ENCODE measurements around the gene KLRC3.
"Not testable (repeated sequence)": the region's sequence is repeated elsewhere in the genome, so short reads cannot be mapped to it uniquely, and the experiment has no call there.

KLRC3 gene

DNA sequence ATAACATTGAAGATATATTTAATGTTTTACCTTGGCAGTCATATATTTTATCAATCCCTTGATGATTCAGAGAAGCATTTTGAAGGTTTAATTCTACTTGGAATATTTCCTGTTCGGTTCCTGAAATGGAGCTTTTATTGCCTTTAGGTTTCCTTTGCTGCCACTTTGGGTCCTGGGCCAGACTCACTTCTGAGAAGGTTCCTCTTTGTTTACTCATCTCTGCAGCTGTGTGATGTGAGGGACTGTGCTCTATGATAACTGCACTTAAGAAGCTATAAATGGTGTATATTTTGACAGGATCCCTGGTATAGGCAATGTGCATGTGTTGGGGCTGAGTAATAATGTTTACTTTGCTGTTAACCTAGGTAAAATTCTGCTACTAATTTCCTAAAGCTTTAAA is at the start of gene KLRC3:
TSS of gene KLRC3 (minus strand) at position 262 of the 400 bp plus-strand sequence. CDS start at position 217, 45 bp downstream.
- not testable (repeated sequence) for DNase-seq (ENCODE audit: low read depth)

DNA sequence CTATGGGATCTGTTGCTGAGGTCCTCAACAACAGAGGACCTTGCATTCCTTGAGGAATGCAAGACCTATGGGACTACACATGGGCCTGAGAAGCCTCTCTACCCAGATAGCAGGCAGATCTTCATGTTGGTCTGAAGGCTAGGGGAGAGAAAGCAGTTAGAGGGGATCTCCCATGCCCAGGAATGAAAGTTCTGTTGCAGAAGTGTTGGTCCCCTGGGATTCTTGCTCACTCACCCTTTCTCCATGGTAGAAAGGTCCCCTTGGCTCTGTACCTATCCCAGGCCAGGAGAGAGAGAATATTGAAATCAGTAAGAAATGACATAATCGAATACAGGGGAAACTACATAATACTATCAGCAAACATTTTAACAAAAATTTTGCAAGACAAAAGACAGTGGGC is 49.3 kb upstream of the KLRC3 start:
- no peak for DNase-seq (ENCODE audit: low read depth)

DNA sequence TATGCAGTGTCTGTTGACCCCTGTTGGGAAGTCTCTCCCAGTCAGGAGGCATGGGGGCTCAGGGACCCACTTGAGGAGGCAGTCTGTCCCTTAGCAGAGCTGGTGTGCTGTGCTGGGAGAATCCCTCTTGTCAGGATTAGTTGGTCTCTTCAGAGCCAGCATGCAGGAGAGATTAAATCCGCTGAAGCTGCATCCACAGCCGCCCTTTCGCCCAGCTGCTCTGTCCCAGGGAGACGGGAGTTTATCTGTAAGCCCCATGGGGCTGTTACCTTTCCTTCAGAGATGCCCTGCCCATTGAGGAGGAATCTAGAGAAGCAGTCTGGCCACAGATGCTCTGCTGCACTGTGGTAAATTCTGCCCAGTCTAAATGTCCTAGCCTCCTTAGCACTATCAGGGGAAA is 45.9 kb upstream of the KLRC3 start:
- DNase-seq (ENCODE audit: low read depth): no peak

DNA sequence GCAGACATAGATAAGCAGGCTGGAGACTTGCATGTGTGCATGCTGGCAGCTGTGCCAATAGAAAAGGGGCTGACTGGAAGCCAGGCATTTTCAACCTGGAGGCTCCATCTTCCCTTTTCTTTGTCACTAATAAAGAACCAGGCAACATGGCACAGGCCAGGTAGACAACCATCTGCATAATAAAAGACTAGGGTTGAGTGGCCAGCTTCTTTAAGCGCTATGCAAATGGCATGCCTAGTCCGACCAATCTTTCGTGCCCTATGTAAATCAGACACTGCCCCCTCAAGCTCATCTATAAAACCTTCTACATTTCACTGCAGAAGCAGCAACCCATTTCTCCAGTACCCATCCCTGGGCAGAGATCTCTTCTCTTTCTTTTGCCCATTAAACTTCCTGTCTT is 37.4 kb upstream of the KLRC3 start:
- no peak for DNase-seq (ENCODE audit: low read depth)

DNA sequence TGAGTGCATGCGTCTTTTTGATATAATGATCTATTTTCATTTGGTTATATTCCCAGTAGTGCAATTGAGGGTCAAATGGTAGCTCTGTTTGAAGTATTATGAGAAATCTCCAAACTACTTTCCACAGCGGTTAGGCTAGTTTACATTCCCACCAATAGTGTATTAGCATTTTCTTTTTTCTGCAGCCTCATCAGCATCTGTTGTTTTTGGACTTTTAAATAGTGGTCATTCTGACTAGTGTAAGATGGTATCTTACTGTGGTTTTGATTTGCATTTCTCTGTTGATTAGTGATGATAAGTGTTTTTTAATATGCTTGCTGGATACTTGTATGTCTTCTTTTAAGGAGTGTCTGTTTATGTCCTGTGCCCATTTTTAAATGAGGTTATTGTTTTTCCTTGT is 36.5 kb upstream of the KLRC3 start:
- DNase-seq (ENCODE audit: low read depth): no peak

DNA sequence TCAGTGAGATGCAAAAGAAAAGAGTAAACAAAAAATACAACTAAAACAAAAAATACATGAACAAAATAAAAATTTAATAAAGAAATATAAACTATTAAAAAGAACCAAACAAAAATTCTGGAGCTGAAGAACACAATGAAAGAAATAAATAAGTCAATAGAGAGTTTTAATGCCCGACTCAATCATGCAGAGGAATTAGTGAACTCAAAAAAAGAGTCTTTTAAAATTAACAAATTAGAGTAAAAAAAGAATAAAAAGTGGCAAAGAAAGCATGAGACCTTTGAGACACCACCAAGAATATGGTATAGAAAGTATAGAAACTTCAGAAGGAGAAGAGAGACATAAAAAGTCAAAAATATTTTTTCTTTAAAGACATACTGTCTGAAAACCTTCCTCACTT is 35.4 kb upstream of the KLRC3 start:
- DNase-seq (ENCODE audit: low read depth): no peak

DNA sequence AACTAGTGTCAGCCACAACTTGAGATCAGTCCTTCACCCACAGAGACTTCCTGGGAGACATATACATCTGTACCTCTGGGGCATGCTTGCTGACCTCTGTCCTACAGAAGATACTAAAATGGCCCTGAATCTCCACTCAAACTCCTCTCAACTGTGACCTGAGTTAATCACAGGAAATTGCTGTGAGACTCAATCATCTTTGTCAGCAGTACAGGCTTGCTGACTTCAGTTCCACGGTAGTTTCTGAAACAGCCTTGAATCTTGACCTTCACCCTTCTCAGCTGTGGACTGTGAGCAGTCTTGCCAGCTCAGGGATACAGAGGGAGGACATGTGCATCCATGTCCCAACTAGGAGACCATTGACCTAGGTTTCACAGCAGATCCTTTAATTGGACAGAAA is 34.1 kb upstream of the KLRC3 start:
- DNase-seq (ENCODE audit: low read depth): no peak

DNA sequence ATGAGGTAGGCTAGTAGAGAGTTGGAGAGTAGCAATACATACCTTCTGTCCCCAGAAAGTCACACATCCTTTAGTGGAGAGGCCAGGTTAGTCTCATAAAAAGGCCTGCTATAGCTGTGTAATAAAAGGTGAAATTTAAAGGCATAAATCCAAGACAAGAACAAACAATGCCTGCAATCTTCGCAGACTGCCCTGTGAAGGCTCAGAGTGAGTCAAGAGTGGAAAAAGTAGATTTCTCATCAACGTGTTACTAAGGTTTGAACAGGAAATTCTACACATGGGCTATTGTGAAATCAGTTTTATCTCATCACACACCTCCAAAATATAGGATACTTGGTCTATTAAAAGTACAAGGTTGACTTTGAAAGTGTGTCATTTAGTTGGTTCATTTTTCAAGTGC is 32.8 kb upstream of the KLRC3 start, which contains the start of gene KLRC1:
TSS of gene KLRC1 (minus strand) at position 222 of the 400 bp plus-strand sequence. CDS start 2,221 bp downstream, outside the sequence.
- DNase-seq (ENCODE audit: low read depth): no peak

DNA sequence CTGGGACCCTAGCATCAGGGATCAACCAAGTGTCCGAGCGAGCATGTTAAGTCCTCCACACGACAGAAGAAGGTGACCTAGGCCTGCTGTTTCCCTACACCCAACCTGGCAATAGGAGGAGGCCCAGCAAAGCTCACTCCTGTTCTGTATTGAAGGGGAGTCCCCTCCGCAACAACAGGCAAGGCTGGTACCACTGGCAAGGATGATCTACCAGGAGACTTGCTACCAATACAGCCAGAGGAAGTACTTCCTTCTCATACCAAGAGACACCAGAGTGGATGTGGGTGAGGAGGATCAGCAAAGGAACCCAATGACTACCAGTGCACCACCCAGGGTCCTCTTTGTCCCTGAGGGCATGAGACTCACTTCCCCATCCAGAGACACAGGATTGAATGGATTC is 27.8 kb upstream of the KLRC3 start:
- DNase-seq (ENCODE audit: low read depth): no peak

DNA sequence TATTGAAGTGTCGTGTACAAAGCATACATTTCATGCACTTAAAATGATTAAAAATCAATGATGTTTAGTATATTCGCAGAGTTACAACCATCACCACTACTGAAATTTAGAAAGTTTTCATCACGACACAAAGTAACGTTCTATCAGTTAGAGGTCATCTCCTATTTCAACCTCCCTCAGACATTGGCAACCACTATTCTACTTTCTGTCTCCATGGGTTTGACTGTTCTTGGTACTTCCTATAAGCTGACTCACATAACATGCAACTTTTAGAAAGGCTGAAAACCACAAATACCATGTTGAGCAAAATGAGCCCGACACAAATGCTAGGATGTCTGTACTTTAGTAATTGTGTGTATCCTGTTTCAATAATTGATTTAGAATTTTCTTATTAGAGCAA is 25.7 kb upstream of the KLRC3 start:
- DNase-seq (ENCODE audit: low read depth): not testable (repeated sequence)

DNA sequence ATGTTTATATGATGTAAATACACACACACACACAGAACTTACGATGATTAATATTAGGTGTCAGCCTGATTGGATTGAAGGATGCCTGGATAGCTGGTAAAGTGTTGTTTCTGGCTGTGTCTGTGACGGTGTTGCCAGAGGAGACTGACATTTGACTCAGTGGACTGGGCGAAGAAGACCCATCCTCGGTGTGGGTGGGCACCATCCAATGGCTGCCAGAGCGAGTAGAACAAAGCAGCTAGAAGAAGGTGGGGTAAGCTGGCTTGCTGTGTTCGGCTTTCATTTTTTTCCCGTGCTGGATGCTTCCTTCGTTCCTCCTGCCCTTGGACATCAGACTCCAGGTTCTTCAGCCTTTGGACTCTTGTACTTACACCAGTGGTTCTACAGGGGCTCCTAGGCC is 20.7 kb upstream of the KLRC3 start:
- DNase-seq (ENCODE audit: low read depth): not testable (repeated sequence)

DNA sequence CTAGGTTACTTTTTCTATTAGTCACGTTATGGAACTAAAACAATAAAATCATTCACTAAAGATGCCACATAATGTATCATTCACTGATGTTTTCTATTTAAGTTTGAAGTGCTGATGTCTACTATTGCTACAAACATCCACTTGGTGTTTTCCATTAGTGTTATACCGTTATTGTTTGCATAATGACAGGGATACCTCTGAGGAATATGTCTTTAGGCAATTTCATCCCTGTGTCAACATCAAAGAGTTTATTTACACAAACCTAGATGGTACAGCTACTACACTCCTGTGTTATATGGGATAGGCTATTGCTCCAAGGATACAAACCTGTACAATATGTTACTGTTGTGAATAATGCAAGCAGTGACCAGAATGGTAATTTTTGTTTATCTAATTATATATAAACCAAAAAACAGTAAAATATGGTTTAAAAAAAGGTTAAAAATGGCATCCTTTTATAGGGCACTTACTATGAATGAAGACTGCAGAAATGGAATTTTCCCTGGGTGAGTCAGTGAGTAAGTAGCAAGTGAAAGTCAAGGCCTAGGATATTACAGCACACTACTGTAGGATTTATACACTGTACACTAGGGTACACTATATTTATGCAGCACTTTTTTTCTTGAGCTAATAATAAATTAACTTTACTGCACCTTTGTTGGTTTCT is 19.3 kb upstream of the KLRC3 start:
- DNase-seq (ENCODE audit: low read depth): not testable (repeated sequence)

DNA sequence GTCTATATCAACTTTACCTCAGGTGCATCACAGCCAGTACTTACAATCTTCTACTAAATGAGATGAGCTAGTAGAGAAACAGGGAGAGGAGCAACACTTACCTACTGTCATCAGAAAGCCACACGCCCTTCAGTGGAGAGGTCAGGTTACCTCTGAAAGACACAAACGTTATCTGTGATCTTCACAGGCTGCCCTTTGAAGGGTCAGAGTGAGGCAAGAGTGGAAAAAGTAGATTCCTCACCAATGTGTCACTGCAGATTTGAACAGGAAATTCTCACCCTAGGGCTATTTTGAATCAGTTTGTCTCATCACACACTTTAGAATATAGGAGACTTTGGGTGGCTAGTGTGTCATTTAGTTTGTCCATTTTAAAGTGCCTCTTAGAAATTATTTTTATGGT is 17.2 kb upstream of the KLRC3 start:
- not testable (repeated sequence) for DNase-seq (ENCODE audit: low read depth)

DNA sequence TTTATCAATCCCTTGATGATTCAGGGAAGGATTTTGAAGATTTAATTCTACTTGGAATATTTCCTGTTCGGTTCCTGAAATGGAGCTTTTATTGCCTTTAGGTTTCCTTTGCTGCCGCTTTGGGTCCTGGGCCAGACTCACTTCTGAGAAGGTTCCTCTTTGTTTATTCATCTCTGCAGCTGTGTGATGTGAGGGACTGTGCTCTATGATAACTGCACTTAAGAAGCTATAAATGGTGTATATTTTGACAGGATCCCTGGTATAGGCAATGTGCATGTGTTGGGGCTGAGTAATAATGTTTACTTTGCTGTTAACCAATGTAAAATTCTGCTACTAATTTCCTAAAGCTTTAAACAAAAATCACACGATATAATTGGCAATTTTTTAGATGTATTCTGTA is 15.4 kb upstream of the KLRC3 start, which contains the start of gene KLRC2:
TSS of gene KLRC2 (minus strand) at position 195 of the 400 bp plus-strand sequence. CDS start at position 171, 24 bp downstream.
- DNase-seq (ENCODE audit: low read depth): not testable (repeated sequence)

DNA sequence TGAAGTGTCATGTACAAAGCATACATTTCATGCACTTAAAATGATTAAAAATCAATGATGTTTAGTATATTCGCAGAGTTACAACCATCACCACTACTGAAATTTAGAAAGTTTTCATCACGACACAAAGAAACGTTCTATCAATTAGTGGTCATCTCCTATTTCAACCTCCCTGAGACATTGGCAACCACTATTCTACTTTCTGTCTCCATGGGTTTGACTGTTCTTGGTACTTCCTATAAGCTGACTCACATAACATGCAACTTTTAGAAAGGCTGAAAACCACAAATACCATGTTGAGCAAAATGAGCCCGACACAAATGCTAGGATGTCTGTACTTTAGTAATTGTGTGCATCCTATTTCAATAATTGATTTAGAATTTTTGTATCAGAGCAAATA is 10.2 kb upstream of the KLRC3 start:
- not testable (repeated sequence) for DNase-seq (ENCODE audit: low read depth)

DNA sequence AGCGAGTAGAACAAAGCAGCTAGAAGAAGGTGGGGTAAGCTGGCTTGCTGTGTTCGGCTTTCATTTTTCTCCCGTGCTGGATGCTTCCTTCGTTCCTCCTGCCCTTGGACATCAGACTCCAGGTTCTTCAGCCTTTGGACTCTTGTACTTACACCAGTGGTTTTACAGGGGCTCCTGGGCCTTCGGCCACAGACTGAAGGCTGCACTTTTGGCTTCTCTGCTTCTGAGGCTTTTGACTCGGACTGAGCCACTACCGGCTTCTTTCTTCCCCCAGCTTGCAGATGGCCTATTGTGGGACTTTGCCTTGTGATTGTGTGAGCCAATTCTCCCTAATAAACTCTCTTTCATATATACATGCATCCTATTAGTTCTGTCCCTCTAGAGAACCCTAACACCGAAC is 5.5 kb upstream of the KLRC3 start:
- not testable (repeated sequence) for DNase-seq (ENCODE audit: low read depth)

DNA sequence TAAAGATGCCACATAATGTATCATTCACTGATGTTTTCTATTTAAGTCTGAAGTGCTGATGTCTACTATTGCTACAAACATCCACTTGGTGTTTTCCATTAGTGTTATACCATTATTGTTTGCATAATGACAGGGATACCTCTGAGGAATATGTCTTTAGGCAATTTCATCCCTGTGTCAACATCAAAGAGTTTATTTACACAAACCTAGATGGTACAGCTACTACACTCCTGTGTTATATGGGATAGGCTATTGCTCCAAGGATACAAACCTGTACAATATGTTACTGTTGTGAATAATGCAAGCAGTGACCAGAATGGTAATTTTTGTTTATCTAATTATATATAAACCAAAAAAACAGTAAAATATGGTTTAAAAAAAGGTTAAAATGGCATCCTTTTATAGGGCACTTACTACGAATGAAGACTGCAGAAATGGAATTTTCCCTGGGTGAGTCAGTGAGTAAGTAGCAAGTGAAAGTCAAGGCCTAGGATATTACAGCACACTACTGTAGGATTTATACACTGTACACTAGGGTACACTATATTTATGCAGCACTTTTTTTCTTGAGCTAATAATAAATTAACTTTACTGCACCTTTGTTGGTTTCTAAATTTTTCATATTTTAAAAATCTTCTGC is 4.0 kb upstream of the KLRC3 start:
- not testable (repeated sequence) for DNase-seq (ENCODE audit: low read depth)

DNA sequence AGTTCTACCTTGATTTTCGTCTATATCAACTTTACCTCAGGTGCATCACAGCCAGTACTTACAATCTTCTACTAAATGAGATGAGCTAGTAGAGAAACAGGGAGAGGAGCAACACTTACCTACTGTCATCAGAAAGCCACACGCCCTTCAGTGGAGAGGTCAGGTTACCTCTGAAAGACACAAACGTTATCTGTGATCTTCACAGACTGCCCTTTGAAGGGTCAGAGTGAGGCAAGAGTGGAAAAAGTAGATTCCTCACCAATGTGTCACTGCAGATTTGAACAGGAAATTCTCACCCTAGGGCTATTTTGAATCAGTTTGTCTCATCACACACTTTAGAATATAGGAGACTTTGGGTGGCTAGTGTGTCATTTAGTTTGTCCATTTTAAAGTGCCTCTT is 1.8 kb upstream of the KLRC3 start:
- not testable (repeated sequence) for DNase-seq (ENCODE audit: low read depth)

DNA sequence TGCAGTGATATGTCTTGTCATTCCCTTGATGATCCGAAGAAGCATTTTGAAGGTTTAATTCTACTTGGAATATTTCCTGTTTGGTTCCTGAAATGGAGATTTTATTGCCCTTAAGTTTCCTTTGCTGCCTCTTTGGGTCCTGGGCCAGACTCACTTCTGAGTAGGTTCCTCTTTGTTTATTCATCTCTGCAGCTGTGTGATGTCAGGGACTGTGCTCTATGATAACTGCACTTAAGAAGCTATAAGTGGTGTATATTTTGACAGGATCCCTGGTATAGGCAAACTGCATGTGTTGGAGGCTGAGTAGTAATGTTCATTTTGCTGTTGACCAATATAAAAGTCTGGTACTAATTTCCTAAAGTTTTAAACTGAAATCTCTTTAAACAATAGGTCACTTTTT is 11.0 kb downstream of the KLRC3 start, which contains the start of gene KLRC4:
TSS of gene KLRC4 (minus strand) at position 366 of the 400 bp plus-strand sequence. CDS start at position 184, 182 bp downstream.
- no peak for DNase-seq (ENCODE audit: low read depth)

DNA sequence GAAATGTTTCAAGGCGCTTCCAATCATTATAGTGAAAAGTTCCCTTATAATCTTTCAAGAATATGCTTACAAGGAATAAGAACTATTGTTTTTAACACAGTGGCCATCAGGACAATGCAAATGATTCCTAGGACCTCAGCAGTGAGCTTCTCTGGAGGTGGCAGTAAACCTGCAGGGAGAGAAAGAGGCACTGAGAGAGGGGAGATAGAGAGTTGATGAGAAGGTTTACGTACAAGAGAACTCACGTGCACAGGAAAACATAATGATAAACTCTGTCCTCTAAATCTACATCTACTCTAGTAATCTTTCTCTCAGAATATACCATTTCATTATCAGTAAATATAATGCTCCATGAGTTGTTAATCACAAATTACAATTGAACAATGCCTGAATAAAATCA is 11.6 kb downstream of the KLRC3 start:
- no peak for DNase-seq (ENCODE audit: low read depth)

DNA sequence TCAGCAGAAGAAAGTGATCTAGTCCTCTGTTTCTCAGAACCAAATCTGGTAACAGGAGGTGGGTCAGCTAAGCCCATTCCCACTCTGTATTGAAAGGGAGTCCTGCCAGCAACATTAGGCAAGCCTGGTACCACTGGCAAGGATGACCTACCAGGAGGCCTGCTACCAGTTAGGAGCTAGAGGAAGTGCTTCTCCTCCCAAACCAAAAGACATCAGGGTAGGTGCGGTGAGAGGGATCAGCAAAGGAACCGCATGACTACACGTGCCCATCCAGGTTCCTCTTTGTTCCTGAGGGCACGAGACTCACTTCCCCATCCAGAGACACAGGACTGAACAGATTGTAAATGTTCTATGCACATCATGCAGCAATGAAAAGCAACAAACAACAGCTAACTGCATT is 13.7 kb downstream of the KLRC3 start:
- DNase-seq (ENCODE audit: low read depth): no peak

DNA sequence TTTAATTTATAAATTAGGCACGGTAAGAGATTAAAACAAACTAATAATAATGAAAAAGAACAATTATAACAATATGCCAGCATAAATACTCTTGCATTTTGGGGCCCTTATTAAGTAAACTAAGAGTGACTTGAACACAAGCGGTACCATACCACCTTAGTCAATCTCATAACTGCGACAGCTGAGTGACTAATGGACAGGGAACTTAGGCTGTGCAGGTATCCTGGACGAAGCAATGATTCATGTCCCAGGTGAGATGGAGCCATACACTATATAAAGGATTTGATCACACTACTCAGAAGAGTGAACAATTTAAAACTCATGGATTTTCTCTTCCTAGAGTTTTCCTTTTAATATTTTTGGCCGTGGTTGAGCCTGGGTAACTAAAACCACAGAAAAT is 15.1 kb downstream of the KLRC3 start:
- DNase-seq (ENCODE audit: low read depth): no peak

DNA sequence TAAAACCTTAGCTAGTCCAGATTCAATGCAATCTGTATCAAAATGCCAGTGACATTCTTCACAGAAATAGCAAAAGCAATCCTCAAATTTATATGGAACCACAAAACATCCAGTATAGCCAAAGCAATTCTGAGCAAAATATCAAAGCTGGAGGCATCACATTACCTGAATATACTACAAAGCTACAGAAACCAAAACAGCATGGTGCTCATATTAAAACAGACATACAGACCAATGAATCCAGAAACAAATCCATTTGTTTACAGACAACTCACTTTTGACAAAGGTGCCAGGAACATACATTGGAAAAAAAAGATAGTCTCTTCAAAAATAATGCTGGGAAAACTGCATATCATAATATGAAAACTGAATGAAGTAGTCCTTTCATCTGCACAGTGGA is 15.6 kb downstream of the KLRC3 start:
- no peak for DNase-seq (ENCODE audit: low read depth)

DNA sequence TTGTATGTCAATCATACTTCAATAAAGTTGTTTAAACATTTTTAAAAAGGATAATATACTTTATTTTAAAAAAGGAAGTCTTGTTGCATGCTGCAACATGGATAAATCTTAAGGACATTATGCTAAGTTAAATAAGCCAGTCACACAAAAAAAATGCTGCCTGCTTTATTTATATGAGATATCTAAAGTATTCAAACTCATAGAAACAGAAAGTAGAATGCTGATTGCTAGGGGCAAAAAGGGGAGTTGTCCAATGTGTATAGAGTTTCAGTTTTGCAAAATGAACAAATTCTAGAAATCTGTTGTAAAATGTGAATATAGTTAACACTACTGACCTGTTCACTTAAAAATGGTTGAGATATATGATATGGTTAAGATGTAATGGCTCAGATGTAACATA is 19.6 kb downstream of the KLRC3 start:
- DNase-seq (ENCODE audit: low read depth): no peak
